ENCODE results near the gene ADGRA1. TPM values are rescaled to one million over a fixed set of nuclear protein-coding genes. Genes with fewer than 3 reads are reported as not detected.

Gene ADGRA1
- total RNA-seq, 2 donors from 2014 or later: 0.14 to 0.23 TPM

GRCh38 chr10:133167693-133168616 is 80.2 kb downstream of the ADGRA1 start:
- Histone ChIP-seq H3K27me3 (replicated peaks; ENCODE audit: insufficient read depth) (no peaks in the 10 kb centered on the region), H3K4me3 (no peak overlapping the region), H3K4me1 (replicated peaks) (no peaks in the 10 kb centered on the region), H3K36me3 (no peaks in the 10 kb centered on the region), H3K9me3 (no peaks in the 10 kb centered on the region), H3K27ac (no peak overlapping the region)
- 92% methylated on average over 36 of the region's 37 CpGs for WGBS
- TF ChIP-seq POLR2A (IDR thresholded peaks at IDR 0.05): no peak
- DNase-seq (ENCODE audit: low spot score): no peak
- intact Hi-C loops (cut with DNase I): no loop called here

DNA sequence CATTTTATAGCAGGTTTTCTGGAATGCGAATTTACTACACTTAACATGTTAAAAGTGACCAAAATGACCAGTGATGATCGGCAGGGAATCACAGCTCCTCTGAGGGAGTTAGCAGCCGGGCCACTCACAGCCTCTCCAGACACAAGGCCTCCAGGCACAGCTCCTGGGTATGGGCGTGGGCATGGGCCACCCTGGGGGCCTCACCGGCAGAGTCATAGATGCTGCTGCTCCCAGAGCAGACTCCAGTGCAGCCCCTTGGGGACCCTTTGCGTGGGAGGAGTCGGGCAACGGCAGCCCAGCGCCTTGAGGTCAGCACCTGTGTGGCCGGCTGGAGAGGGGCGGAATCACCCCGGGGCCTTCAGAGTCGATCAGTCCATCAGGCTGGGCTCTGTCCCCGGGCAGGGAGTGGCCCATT is 80.9 kb downstream of the ADGRA1 start:
- no peak overlapping the region for H3K27ac ChIP-seq
- whole genome bisulfite sequencing: 75% methylated on average over 14 of the region's 14 CpGs
- TF ChIP-seq POLR2A (IDR thresholded peaks at IDR 0.05) (no peak), POLR2AphosphoS5 (IDR thresholded peaks at IDR 0.05) (no peak)
- TF ChIP-seq, protein P1, sequence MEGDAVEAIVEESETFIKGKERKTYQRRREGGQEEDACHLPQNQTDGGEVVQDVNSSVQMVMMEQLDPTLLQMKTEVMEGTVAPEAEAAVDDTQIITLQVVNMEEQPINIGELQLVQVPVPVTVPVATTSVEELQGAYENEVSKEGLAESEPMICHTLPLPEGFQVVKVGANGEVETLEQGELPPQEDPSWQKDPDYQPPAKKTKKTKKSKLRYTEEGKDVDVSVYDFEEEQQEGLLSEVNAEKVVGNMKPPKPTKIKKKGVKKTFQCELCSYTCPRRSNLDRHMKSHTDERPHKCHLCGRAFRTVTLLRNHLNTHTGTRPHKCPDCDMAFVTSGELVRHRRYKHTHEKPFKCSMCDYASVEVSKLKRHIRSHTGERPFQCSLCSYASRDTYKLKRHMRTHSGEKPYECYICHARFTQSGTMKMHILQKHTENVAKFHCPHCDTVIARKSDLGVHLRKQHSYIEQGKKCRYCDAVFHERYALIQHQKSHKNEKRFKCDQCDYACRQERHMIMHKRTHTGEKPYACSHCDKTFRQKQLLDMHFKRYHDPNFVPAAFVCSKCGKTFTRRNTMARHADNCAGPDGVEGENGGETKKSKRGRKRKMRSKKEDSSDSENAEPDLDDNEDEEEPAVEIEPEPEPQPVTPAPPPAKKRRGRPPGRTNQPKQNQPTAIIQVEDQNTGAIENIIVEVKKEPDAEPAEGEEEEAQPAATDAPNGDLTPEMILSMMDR (IDR thresholded peaks at IDR 0.05): no peak
- intact Hi-C loops (cut with DNase I): no loop called here
- H3K9me3 ChIP-seq: no peaks in the 10 kb centered on the region
- H3K36me3 ChIP-seq: no peaks in the 10 kb centered on the region
- H3K27me3 ChIP-seq (replicated peaks; ENCODE audit: insufficient read depth): no peaks in the 10 kb centered on the region
- no peaks in the 10 kb centered on the region for H3K4me1 ChIP-seq (replicated peaks)
- no peak for DNase-seq (ENCODE audit: low spot score)
- H3K4me3 ChIP-seq: no peak overlapping the region

GRCh38 chr10:133169173-133169947 is 81.6 kb downstream of the ADGRA1 start:
- H3K27me3 ChIP-seq (replicated peaks; ENCODE audit: insufficient read depth): no peaks in the 10 kb centered on the region
- WGBS: 94% methylated on average over 29 of the region's 30 CpGs
- H3K36me3 ChIP-seq: no peaks in the 10 kb centered on the region
- DNase-seq (ENCODE audit: low spot score): no peak
- no peaks in the 10 kb centered on the region for H3K9me3 ChIP-seq
- no peak for TF ChIP-seq POLR2A (IDR thresholded peaks at IDR 0.05)
- TF ChIP-seq POLR2AphosphoS5 (IDR thresholded peaks at IDR 0.05): no peak
- TF ChIP-seq, protein P1 (IDR thresholded peaks at IDR 0.05): no peak
- intact Hi-C loops (cut with DNase I): no loop called here
- no peak overlapping the region for H3K4me3 ChIP-seq
- no peaks in the 10 kb centered on the region for H3K4me1 ChIP-seq (replicated peaks)
- no peak overlapping the region for H3K27ac ChIP-seq

GRCh38 chr10:133170092-133170491 is 82.4 kb downstream of the ADGRA1 start:
- Histone ChIP-seq H3K27ac (no peak overlapping the region), H3K4me3 (no peak overlapping the region), H3K4me1 (replicated peaks) (no peaks in the 10 kb centered on the region), H3K27me3 (replicated peaks; ENCODE audit: insufficient read depth) (no peaks in the 10 kb centered on the region), H3K9me3 (no peaks in the 10 kb centered on the region), H3K36me3 (no peaks in the 10 kb centered on the region)
- intact Hi-C loops (cut with DNase I): no loop called here
- TF ChIP-seq, protein P1 (IDR thresholded peaks at IDR 0.05): no peak
- TF ChIP-seq POLR2AphosphoS5 (IDR thresholded peaks at IDR 0.05) (no peak), POLR2A (IDR thresholded peaks at IDR 0.05) (no peak)
- no peak for DNase-seq (ENCODE audit: low spot score)
- WGBS: 87% methylated on average over 17 of the region's 17 CpGs

GRCh38 chr10:133173860-133174640 is 86.3 kb downstream of the ADGRA1 start:
- no peaks in the 10 kb centered on the region for H3K9me3 ChIP-seq
- WGBS: 86% methylated on average over 15 of the region's 15 CpGs
- no peak overlapping the region for H3K27ac ChIP-seq
- DNase-seq (ENCODE audit: low spot score): no peak
- no peaks in the 10 kb centered on the region for H3K36me3 ChIP-seq
- H3K4me1 ChIP-seq (replicated peaks): no peaks in the 10 kb centered on the region
- no peaks in the 10 kb centered on the region for H3K27me3 ChIP-seq (replicated peaks; ENCODE audit: insufficient read depth)
- H3K4me3 ChIP-seq: no peak overlapping the region
- TF ChIP-seq POLR2A (IDR thresholded peaks at IDR 0.05): no peak
- TF ChIP-seq, protein P1 (IDR thresholded peaks at IDR 0.05): no peak
- intact Hi-C loops (cut with DNase I): no loop called here

Measured in prostate gland (tissue), 2 donors.